Chondrocyte (in vitro differentiated cells): ENCODE measurements around the gene NELL2. TPM values are rescaled to one million over a fixed set of nuclear protein-coding genes. Genes with fewer than 3 reads are reported as not detected.

ENCODE experiments used
- DNase-seq: peaks from one replicate; pipeline ENCODE4 v3.0.0; 2021; ENCODE audit warnings: mixed read lengths, low spot score
- H3K27ac Mint-ChIP-seq: one replicate; pipeline ENCODE4 v1.8.0; 2021; ENCODE audit warnings: mild to moderate bottlenecking, moderate library complexity, mixed read lengths; ENCODE audit not compliant: unreplicated experiment
- H3K27me3 Mint-ChIP-seq: 2 replicates; pipeline ENCODE4 v1.8.0; 2021; ENCODE audit warnings: low read depth, mixed read lengths
- H3K36me3 Mint-ChIP-seq: 2 replicates; pipeline ENCODE4 v1.8.0; 2021; ENCODE audit warnings: low read depth, mixed read lengths
- H3K4me1 Mint-ChIP-seq: 2 replicates; pipeline ENCODE4 v1.8.0; 2021; ENCODE audit warnings: low read depth, mild to moderate bottlenecking, mixed read lengths
- H3K4me3 Mint-ChIP-seq: one replicate; pipeline ENCODE4 v1.8.0; 2021; ENCODE audit warnings: mild to moderate bottlenecking, moderate library complexity, mixed read lengths; ENCODE audit not compliant: unreplicated experiment
- H3K9me3 Mint-ChIP-seq: 2 replicates; pipeline ENCODE4 v1.8.0; 2021; ENCODE audit warnings: low read depth, mixed read lengths
- CTCF ChIP-seq: fragments of 200-600 bp; sonication (generic); IDR thresholded peaks from 2 replicates; pipeline ENCODE4 v1.5.0; 2021; ENCODE audit warnings: antibody characterized with exemption, mild to moderate bottlenecking, moderate library complexity
- total RNA-seq: library from RNA; stranded (reverse); gene quantifications from 3 replicates; pipeline ENCODE4 v1.2.1, GENCODE V29; 2021

The NELL2 gene
- total RNA-seq, 1 donor from 2014 or later, result not detected

GRCh38 chr12:44462729-44463128, 413.4 kb downstream of the NELL2 start:
- H3K4me3 Mint-ChIP-seq, result no peak overlapping the region
- H3K9me3 Mint-ChIP-seq, result peaks cover 15% of the 10 kb centered on the region
- peaks cover 8% of the 10 kb centered on the region for H3K27me3 Mint-ChIP-seq
- H3K4me1 Mint-ChIP-seq, result no peaks in the 10 kb centered on the region
- TF ChIP-seq CTCF, result no peak
- H3K36me3 Mint-ChIP-seq, result peaks cover 4% of the 10 kb centered on the region
- DNase-seq, result no peak
- no peak overlapping the region for H3K27ac Mint-ChIP-seq

- H3K4me1 Mint-ChIP-seq, result no peaks in the 10 kb centered on the region
- no peak overlapping the region for H3K4me3 Mint-ChIP-seq
- peaks cover 3% of the 10 kb centered on the region for H3K36me3 Mint-ChIP-seq
- H3K9me3 Mint-ChIP-seq, result peaks cover 3% of the 10 kb centered on the region
- peaks cover 8% of the 10 kb centered on the region for H3K27me3 Mint-ChIP-seq
- TF ChIP-seq CTCF, result no peak
- no peak for DNase-seq
- no peak overlapping the region for H3K27ac Mint-ChIP-seq
Measured at GRCh38 chr12:44460261-44460660, 415.9 kb downstream of the NELL2 start.

GRCh38 chr12:44459569-44459968, 416.5 kb downstream of the NELL2 start:
- Mint-ChIP-seq H3K4me1 (no peaks in the 10 kb centered on the region), H3K27ac (no peak overlapping the region), H3K4me3 (no peak overlapping the region), H3K9me3 (no peaks in the 10 kb centered on the region), H3K36me3 (peaks cover 1% of the 10 kb centered on the region), H3K27me3 (peaks cover 6% of the 10 kb centered on the region)
- DNase-seq, result no peak
- no peak for TF ChIP-seq CTCF

Other genes starting within 250 kb of the NELL2 start
- not detected in 3 replicates for gene DBX2, start 174.8 kb upstream of the NELL2 start, total RNA-seq